B cell (primary cell): ENCODE results near the gene TAS1R1. TPM values are rescaled to one million over a fixed set of nuclear protein-coding genes. Genes with fewer than 3 reads are reported as not detected.

Experiments
- ATAC-seq: fragments of 200-7000 bp; cut with Tn5 transposase; one replicate; pipeline ENCODE4 v1.10.0; 2021; ENCODE audit warnings: low read depth, mild to moderate bottlenecking, moderate number of reproducible peaks, moderate library complexity
- CTCF ChIA-PET: fragments of 350-600 bp; sonication (Branson Sonifier 250); formaldehyde crosslinking; loops from one replicate; lab custom pipeline; 2021; ENCODE audit warnings: antibody characterized with exemption, inconsistent platforms; lab: Charles Lee
- POLR2A ChIA-PET: fragments of 350-600 bp; sonication (Branson Sonifier 250); formaldehyde crosslinking; loops from one replicate; lab custom pipeline; 2021; ENCODE audit warnings: antibody characterized with exemption; lab: Charles Lee
- DNase-seq: peaks from one replicate; pipeline ENCODE4 v3.0.0; 2013
- H2AFZ ChIP-seq: 2 replicates; pipeline ENCODE4 v1.6.1; 2012; ENCODE audit warnings: mild to moderate bottlenecking, low read depth, low read length; ENCODE audit not compliant: insufficient read depth, poor library complexity, severe bottlenecking
- H3K27ac ChIP-seq, 2 donors: 1 replicate in 1 of 2; 2 replicates in 1 of 2; pipeline ENCODE4 v1.5.1; 2012 to 2013; ENCODE audit warnings: low read length in 2 of 2, mild to moderate bottlenecking in 2 of 2, moderate library complexity in 1 of 2
- H3K27me3 ChIP-seq, 4 experiments: fragments of 200-600 bp in 1 of 4; sonication (generic) in 1 of 4; replicated peaks in 1 of 4; 1 replicate in 2 of 4; 2 replicates in 2 of 4; pipeline versions ENCODE4 v1.6.1 to v1.7.0; 2013 to 2016; ENCODE audit warnings: low read length in 3 of 4, mild to moderate bottlenecking in 2 of 4, mixed read lengths in 1 of 4, moderate library complexity in 1 of 4; ENCODE audit not compliant: insufficient read depth in 4 of 4, control insufficient read depth in 3 of 4; ENCODE audit errors: control extremely low read depth in 1 of 4
- H3K36me3 ChIP-seq, 2 experiments: replicated peaks in 1 of 2; 1 replicate in 1 of 2; 2 replicates in 1 of 2; pipeline versions ENCODE4 v1.6.1 to v1.7.1; 2013; ENCODE audit warnings: low read length in 1 of 2; ENCODE audit not compliant: insufficient read depth in 2 of 2, control insufficient read depth in 1 of 2; ENCODE audit errors: control extremely low read depth in 1 of 2, extremely low read depth in 1 of 2
- H3K4me1 ChIP-seq, 2 donors: fragments of 200-600 bp in 1 of 2; sonication (generic) in 1 of 2; 1 replicate in 1 of 2; 2 replicates in 1 of 2; pipeline versions ENCODE4 v1.5.1 to v1.6.1; 2013 to 2017; ENCODE audit warnings: low read length in 2 of 2; ENCODE audit not compliant: control insufficient read depth in 2 of 2, insufficient read depth in 2 of 2
- H3K4me2 ChIP-seq: replicated peaks from 2 replicates; pipeline ENCODE3; 2012; ENCODE audit warnings: mild to moderate bottlenecking, low read depth, low read length; ENCODE audit not compliant: poor library complexity, severe bottlenecking
- H3K4me3 ChIP-seq, 5 experiments: fragments of 200-600 bp in 1 of 5; sonication (generic) in 1 of 5; 1 replicate in 3 of 5; 2 replicates in 2 of 5; pipeline versions ENCODE4 v1.5.1 to v1.7.0; 2011 to 2016; ENCODE audit warnings: low read length in 4 of 5, mild to moderate bottlenecking in 4 of 5, low read depth in 2 of 5, control low read depth in 1 of 5, moderate library complexity in 1 of 5; ENCODE audit not compliant: insufficient read depth in 1 of 5; ENCODE audit errors: control extremely low read depth in 1 of 5, extremely low read depth in 1 of 5
- H3K79me2 ChIP-seq: fragments of 200-600 bp; sonication (generic); one replicate; pipeline ENCODE4 v1.6.0; 2016; ENCODE audit warnings: low read length; ENCODE audit not compliant: control insufficient read depth, insufficient read depth
- H3K9ac ChIP-seq: fragments of 200-600 bp; sonication (generic); 2 replicates; pipeline ENCODE4 v1.6.1; 2017; ENCODE audit warnings: mild to moderate bottlenecking, low read length, moderate library complexity
- H3K9me3 ChIP-seq, 3 donors: one replicate each; pipeline versions ENCODE4 v1.6.1 to v1.7.1; 2013; ENCODE audit warnings: low read length in 2 of 3; ENCODE audit not compliant: control insufficient read depth in 2 of 3, insufficient read depth in 1 of 3; ENCODE audit errors: control extremely low read depth in 1 of 3
- H4K20me1 ChIP-seq: 2 replicates; pipeline ENCODE4 v1.6.0; 2012; ENCODE audit warnings: mild to moderate bottlenecking, low read length; ENCODE audit not compliant: insufficient read depth, control insufficient read depth, poor library complexity, severe bottlenecking
- H3K27ac Mint-ChIP-seq: one replicate; pipeline ENCODE4 v1.8.0; 2021; ENCODE audit warnings: mixed read lengths
- H3K27me3 Mint-ChIP-seq: one replicate; pipeline ENCODE4 v1.8.0; 2021; ENCODE audit warnings: mixed read lengths
- H3K4me1 Mint-ChIP-seq: one replicate; pipeline ENCODE4 v1.8.0; 2021; ENCODE audit warnings: mixed read lengths
- H3K4me3 Mint-ChIP-seq: one replicate; pipeline ENCODE4 v1.8.0; 2021; ENCODE audit warnings: mixed read lengths
- H3K9me3 Mint-ChIP-seq: one replicate; pipeline ENCODE4 v1.8.0; 2022; ENCODE audit warnings: mixed read lengths; ENCODE audit not compliant: insufficient read depth
- CTCF ChIP-seq: fragments of 200-600 bp; IDR thresholded peaks from one replicate; pipeline ENCODE4 v1.8.0; 2022; ENCODE audit warnings: antibody characterized with exemption, mild to moderate bottlenecking
- EZH2 ChIP-seq: IDR thresholded peaks from 2 replicates; pipeline ENCODE4 v1.6.1; 2012; ENCODE audit warnings: borderline replicate concordance, low read depth, mild to moderate bottlenecking, moderate library complexity, low read length; ENCODE audit not compliant: insufficient read depth, poor library complexity, severe bottlenecking
- WGBS: methylation state at CpG from one replicate; pipeline ENCODE4 v1.1.5; 2013; ENCODE audit warnings: missing lambda C conversion rate; ENCODE audit not compliant: insufficient coverage; 5-methylcytosine and 5-hydroxymethylcytosine counted together
- intact Hi-C: fragments of 100-400 bp; cut with micrococcal nuclease; formaldehyde crosslinking; loops from one replicate; pipeline ENCODE4 v1.10.0; 2022
- polyA plus RNA-seq: library from polyadenylated mRNA; depleted of rRNA; stranded (reverse); fragments of >200 nt; gene quantifications from 2 replicates; pipeline ENCODE4 v1.2.3, GENCODE V29; 2012
- total RNA-seq, 2 donors: library from RNA; stranded (reverse); fragments of 120-200 nt in 1 of 2; gene quantifications; 1 replicate in 1 of 2; 2 replicates in 1 of 2; pipeline versions ENCODE4 v1.2.3 to v1.2.4, GENCODE V29; 2013 to 2022

TAS1R1 gene
- total and polyA plus RNA-seq, 2 donors (not counting 1 experiment from before 2014, with no cell fraction given), result 0.09 TPM; not detected in 1

GRCh38 chr1:6560267-6560666 lies 5.2 kb downstream of the TAS1R1 start:
- TF ChIP-seq CTCF, result no peak
- no peak for TF ChIP-seq EZH2
- Mint-ChIP-seq H3K4me3 (no peak overlapping the region), H3K27ac (no peak overlapping the region), H3K4me1 (peaks cover 2% of the 10 kb centered on the region), H3K27me3 (peaks cover 4% of the 10 kb centered on the region), H3K9me3 (no peaks in the 10 kb centered on the region)
- Histone ChIP-seq H3K4me1 (peaks cover 0 to 2% of the 10 kb centered on the region in 2 donors), H3K79me2 (peaks cover 5% of the 10 kb centered on the region), H3K9ac (no peak overlapping the region), H2AFZ (no peak overlapping the region), H3K4me3 (no peak overlapping the region), H3K9me3 (no peaks in the 10 kb centered on the region), H3K27ac (no peak overlapping the region), H3K27me3 (peaks cover 0 to 7% (median 0%) of the 10 kb centered on the region in 4 experiments), H3K36me3 (no peaks in the 10 kb centered on the region), H3K4me2 (no peak overlapping the region), H4K20me1 (no peaks in the 10 kb centered on the region)
- ATAC-seq (no peak), DNase-seq (no peak)
- POLR2A ChIA-PET, result no interaction called here
- CTCF ChIA-PET, result no interaction called here
- intact Hi-C loops, result no loop called here
- WGBS, result 82% methylated on average over 8 of the region's 9 CpGs

- H3K36me3 ChIP-seq, result no peaks in the 10 kb centered on the region
- Mint-ChIP-seq H3K27ac (no peak overlapping the region), H3K4me3 (no peak overlapping the region), H3K4me1 (no peaks in the 10 kb centered on the region), H3K27me3 (peaks cover 18% of the 10 kb centered on the region), H3K9me3 (no peaks in the 10 kb centered on the region)
- 88% methylated on average over 11 of the region's 11 CpGs for WGBS
- peaks cover 0 to 3% (median 0%) of the 10 kb centered on the region in 4 experiments for H3K27me3 ChIP-seq
- H2AFZ ChIP-seq, result no peak overlapping the region
- no peak overlapping the region for H3K4me2 ChIP-seq
- intact Hi-C loops, result no loop called here
- CTCF ChIA-PET, result interaction anchor here (0.7 kb wide), 1 partner anchor 119 kb away, joined by 4 read pairs; no protein-coding TSS in a partner anchor
- DNase-seq (no peak), ATAC-seq (no peak)
- H3K9ac ChIP-seq, result no peak overlapping the region
- no peak overlapping the region for H3K27ac ChIP-seq
- no peaks in the 10 kb centered on the region for H3K79me2 ChIP-seq
- H4K20me1 ChIP-seq, result no peaks in the 10 kb centered on the region
- no peaks in the 10 kb centered on the region for H3K4me1 ChIP-seq
- no peak overlapping the region for H3K4me3 ChIP-seq
- no peak for TF ChIP-seq EZH2
- no peak for TF ChIP-seq CTCF
- H3K9me3 ChIP-seq, result peaks cover 0 to 6% (median 0%) of the 10 kb centered on the region in 3 donors
- POLR2A ChIA-PET, result no interaction called here
These were observed 13.9 kb downstream of the TAS1R1 start for GRCh38 chr1:6569033-6569432.
